ENCODE results near the gene SIGLEC11. TPM values are rescaled to one million over a fixed set of nuclear protein-coding genes. Genes with fewer than 3 reads are reported as not detected.

SIGLEC11 gene
- total RNA-seq, 4 donors from 2014 or later, result 0.38 TPM; not detected in 3

- peaks cover 0 to 1% (median 0%) of the 10 kb centered on the region in 3 donors for H3K4me1 ChIP-seq
- peaks cover 0 to 70% (median 6%) of the 10 kb centered on the region in 3 donors for H3K36me3 ChIP-seq
- H3K4me3 ChIP-seq, result no peak overlapping the region
- intact Hi-C loops (cut with DNase I), result no loop called here
- DNase-seq, result no peak
- 86 to 89% methylated on average over 11 to 12 of the region's 13 CpGs for WGBS, 2 donors
- no peak overlapping the region for H3K27ac ChIP-seq
- no peak for TF ChIP-seq POLR2A (IDR thresholded peaks at IDR 0.05)
- TF ChIP-seq CTCF (IDR thresholded peaks at IDR 0.05), result no peak
- H3K9me3 ChIP-seq, result no peaks in the 10 kb centered on the region
- peaks cover 0 to under 1% (median 0%) of the 10 kb centered on the region in 4 donors for H3K27me3 ChIP-seq
Measured at GRCh38 chr19:49977076-49977475, 16.1 kb upstream of the SIGLEC11 start.

- Histone ChIP-seq H3K4me3 (no peak overlapping the region), H3K4me1 (peaks cover 0 to 5% (median 0%) of the 10 kb centered on the region in 3 donors), H3K36me3 (peaks cover 0 to 64% (median 6%) of the 10 kb centered on the region in 3 donors), H3K9me3 (no peaks in the 10 kb centered on the region), H3K27ac (no peak overlapping the region), H3K27me3 (peaks cover 0 to 6% (median 0%) of the 10 kb centered on the region in 4 donors)
- DNase-seq, result no peak
- intact Hi-C loops (cut with DNase I), result no loop called here
- no peak for TF ChIP-seq POLR2A (IDR thresholded peaks at IDR 0.05)
- TF ChIP-seq CTCF (IDR thresholded peaks at IDR 0.05), result no peak
- WGBS, 2 donors, result 88% methylated on average over 3 of the region's 3 CpGs; no CpG with 5 or more reads in 1 of the 2 donors
Measured at GRCh38 chr19:49976496-49976895, 15.5 kb upstream of the SIGLEC11 start.

GRCh38 chr19:49975051-49975450 is 14.1 kb upstream of the SIGLEC11 start:
- Histone ChIP-seq H3K27ac (no peak overlapping the region), H3K27me3 (peaks cover 0 to 9% (median 0%) of the 10 kb centered on the region in 4 donors), H3K4me3 (no peak overlapping the region), H3K36me3 (peaks cover 0 to 50% (median 6%) of the 10 kb centered on the region in 3 donors), H3K9me3 (no peaks in the 10 kb centered on the region), H3K4me1 (peaks cover 0 to 5% (median 0%) of the 10 kb centered on the region in 3 donors)
- intact Hi-C loops (cut with DNase I), result no loop called here
- WGBS, 2 donors, result 67 to 69% methylated on average over 3 to 7 of the region's 7 CpGs
- DNase-seq, result no peak
- TF ChIP-seq CTCF (IDR thresholded peaks at IDR 0.05) (no peak), POLR2A (IDR thresholded peaks at IDR 0.05) (no peak)

GRCh38 chr19:49973987-49974386 is 13.0 kb upstream of the SIGLEC11 start:
- intact Hi-C loops (cut with DNase I), result no loop called here
- no peak overlapping the region for H3K27ac ChIP-seq
- H3K4me3 ChIP-seq, result no peak overlapping the region
- no peak for DNase-seq
- TF ChIP-seq CTCF (IDR thresholded peaks at IDR 0.05), result no peak
- no peak for TF ChIP-seq POLR2A (IDR thresholded peaks at IDR 0.05)
- H3K36me3 ChIP-seq, result peaks cover 0 to 39% (median 6%) of the 10 kb centered on the region in 3 donors
- H3K27me3 ChIP-seq, result peaks cover 0 to 15% (median 0%) of the 10 kb centered on the region in 4 donors
- peaks cover 0 to 5% (median 0%) of the 10 kb centered on the region in 3 donors for H3K4me1 ChIP-seq
- WGBS, 2 donors, result 68 to 91% methylated on average over 11 to 15 of the region's 18 CpGs
- no peaks in the 10 kb centered on the region for H3K9me3 ChIP-seq

- TF ChIP-seq POLR2A (IDR thresholded peaks at IDR 0.05), result no peak
- no peak for TF ChIP-seq CTCF (IDR thresholded peaks at IDR 0.05)
- H3K4me1 ChIP-seq, result peaks cover 0 to 5% (median 0%) of the 10 kb centered on the region in 3 donors
- intact Hi-C loops (cut with DNase I), result no loop called here
- 65 to 87% methylated on average over 3 to 6 of the region's 6 CpGs for WGBS, 2 donors
- no peak for DNase-seq
- H3K36me3 ChIP-seq, result peaks cover 0 to 28% (median 0%) of the 10 kb centered on the region in 3 donors
- H3K4me3 ChIP-seq, result no peak overlapping the region
- no peaks in the 10 kb centered on the region for H3K9me3 ChIP-seq
- H3K27ac ChIP-seq, result no peak overlapping the region
- peaks cover 0 to 26% (median 0%) of the 10 kb centered on the region in 4 donors for H3K27me3 ChIP-seq
Measured at GRCh38 chr19:49972841-49973240, 11.9 kb upstream of the SIGLEC11 start.
